HG03521 (cell line): ENCODE measurements around the gene EXOC1.
A peak's percentile ranks its signal among the peaks of the same experiment; 100 is the strongest.
"Not testable (repeated sequence)": the region's sequence is repeated elsewhere in the genome, so short reads cannot be mapped to it uniquely, and the experiment has no call there.

Experiments used
- ATAC-seq: cut with Tn5 transposase; IDR thresholded peaks from one replicate; pipeline ENCODE4 v1.9.1; 2021; ENCODE audit warnings: mild to moderate bottlenecking, moderate library complexity; ENCODE audit not compliant: unreplicated experiment

The EXOC1 gene

GRCh38 chr4:55853484-55854046 is at the start of gene EXOC1:
Gene EXOC1, plus strand, starts transcription at chr4:55853648. Its CDS starts 4,676 bp downstream, at chr4:55858324.
- peak; percentile 99 for ATAC-seq

- ATAC-seq, result no peak
These were observed 45.9 kb upstream of the EXOC1 start for GRCh38 chr4:55807556-55807955.

- ATAC-seq, result no peak
These were observed 45.3 kb upstream of the EXOC1 start for GRCh38 chr4:55808186-55808585.

DNA sequence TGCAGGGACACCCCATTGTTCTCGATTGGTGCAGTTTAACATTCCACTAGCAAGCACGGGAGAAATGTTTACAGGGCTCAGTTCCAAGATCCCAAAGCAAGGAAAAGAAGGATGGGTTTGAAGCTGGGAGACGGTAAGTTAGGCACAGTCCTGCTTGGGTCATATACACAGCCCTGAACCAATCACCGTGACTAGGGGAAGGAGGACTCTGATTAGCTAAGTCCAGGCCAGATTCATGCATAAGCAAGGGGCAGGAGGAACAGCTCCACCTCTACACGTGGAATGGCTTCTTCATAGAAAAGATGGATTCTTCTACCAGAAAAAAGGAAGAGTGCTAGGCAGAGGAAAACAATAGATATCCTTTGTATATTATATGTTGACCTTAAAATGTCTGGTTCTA is 44.8 kb upstream of the EXOC1 start:
- no peak for ATAC-seq

- no peak for ATAC-seq
These were observed 35.8 kb upstream of the EXOC1 start for GRCh38 chr4:55817691-55818090.

GRCh38 chr4:55819634-55820033 is 33.8 kb upstream of the EXOC1 start, which contains the start of gene EXOC1L:
Gene EXOC1L, plus strand, starts transcription at chr4:55819790. Its CDS starts 237 bp downstream, at chr4:55820027.
- no peak for ATAC-seq

GRCh38 chr4:55820279-55820678 is 33.2 kb upstream of the EXOC1 start:
- no peak for ATAC-seq

- no peak for ATAC-seq
These were observed 31.1 kb upstream of the EXOC1 start for GRCh38 chr4:55822329-55822728.

DNA sequence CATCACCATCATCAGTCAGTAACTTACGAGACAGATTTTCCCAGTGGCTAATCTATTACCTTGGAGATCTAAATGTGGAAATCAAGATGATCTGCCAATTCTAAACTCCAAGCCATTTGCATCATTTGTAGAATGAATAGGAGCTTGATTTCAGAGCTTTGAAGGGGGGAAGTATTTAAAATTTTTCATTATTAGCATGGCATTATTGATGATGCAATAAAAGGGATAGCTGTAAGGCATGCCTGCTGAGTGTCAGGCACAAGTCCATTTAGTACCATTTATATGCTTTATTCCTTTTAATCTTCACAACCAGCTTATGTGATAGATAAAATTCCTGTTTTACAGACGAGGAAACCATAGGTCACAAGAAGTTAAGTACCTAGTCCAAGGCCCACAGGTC is 28.6 kb upstream of the EXOC1 start:
- ATAC-seq, result no peak

DNA sequence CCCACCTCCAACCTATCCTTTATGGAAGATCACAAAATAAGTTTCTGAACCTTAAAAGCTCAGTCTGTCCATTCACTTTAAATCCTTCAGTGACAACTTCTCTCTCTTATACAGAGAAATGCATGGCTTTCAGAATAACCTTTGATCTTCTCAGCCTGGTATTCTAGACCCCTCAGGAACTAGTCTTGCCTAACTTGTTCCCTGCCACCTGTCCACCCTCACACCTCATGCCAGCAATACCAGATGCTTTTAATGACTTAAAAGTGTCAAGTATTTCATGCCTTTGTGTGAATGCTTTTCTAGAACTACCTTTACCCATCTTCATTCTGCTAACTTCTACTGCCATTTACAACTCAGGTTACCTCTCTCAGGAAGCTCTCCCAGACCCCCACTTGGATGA is 26.5 kb upstream of the EXOC1 start:
- ATAC-seq, result no peak

DNA sequence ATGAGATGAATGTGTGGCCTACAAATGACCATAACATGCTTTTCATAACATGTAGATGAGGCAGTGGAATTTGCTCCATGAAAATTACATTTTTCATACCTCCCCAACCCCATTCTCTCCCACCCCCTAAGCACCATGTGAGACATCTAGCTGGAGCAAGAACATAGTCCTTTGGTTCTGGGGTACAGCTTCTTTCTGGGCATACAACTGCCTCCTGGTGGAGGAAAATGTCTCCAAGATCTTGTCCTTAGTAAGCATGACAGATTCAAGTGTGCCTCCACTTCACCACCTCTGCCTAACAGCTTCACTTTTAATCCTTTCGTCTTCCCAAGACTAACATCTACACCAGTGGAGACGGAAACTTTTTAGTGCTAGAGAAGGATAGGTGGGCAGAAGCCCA is 25.9 kb upstream of the EXOC1 start:
- no peak for ATAC-seq

- no peak for ATAC-seq
These were observed 23.4 kb upstream of the EXOC1 start for GRCh38 chr4:55830048-55830447.

DNA sequence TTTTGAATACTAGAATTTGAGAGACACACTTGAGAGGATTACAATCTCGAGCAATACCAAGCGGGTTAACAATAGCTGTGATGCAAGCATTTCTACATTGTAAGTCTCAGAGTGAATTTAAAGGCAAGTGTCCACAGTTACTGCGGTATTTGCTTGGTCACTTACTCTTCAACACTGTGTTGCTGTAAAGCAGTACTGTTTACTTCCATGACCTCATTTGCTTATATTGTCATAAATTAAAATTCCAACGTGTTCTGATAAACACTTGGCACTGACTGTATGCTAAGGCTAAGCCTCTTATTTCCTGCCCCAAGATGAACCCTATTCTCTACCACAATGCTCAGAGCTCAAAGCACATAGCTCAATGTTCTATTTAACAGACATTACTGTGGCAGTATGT is 22.7 kb upstream of the EXOC1 start:
- no peak for ATAC-seq

GRCh38 chr4:55834086-55834795 is 19.2 kb upstream of the EXOC1 start:
- ATAC-seq, result no peak

- ATAC-seq, result no peak
These were observed 15.5 kb upstream of the EXOC1 start for GRCh38 chr4:55837903-55838302.

- ATAC-seq, result no peak
These were observed 15.1 kb upstream of the EXOC1 start for GRCh38 chr4:55838356-55838755.

GRCh38 chr4:55838952-55839351 is 14.5 kb upstream of the EXOC1 start:
- no peak for ATAC-seq

DNA sequence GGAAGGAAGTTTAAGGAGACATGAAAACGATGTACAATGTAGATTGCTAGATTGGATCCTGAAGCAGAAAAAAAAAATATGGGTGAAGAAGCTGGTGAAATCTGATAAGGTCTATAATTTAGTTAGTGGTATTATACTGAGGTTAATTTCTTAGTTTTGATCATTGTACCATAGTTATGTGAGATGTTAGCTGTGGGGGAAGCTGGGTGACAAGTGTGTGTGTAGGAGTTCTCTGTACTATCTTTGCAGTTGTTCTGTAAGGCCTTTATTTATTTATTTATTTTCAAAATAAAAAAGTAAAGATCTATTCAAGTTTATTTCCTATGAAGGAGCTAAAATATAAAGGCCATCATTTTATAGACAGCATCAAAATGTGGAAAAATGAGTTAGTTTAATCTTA is 12.5 kb upstream of the EXOC1 start:
- no peak for ATAC-seq

GRCh38 chr4:55841373-55842239 is 11.8 kb upstream of the EXOC1 start:
- ATAC-seq, result not testable (repeated sequence)

DNA sequence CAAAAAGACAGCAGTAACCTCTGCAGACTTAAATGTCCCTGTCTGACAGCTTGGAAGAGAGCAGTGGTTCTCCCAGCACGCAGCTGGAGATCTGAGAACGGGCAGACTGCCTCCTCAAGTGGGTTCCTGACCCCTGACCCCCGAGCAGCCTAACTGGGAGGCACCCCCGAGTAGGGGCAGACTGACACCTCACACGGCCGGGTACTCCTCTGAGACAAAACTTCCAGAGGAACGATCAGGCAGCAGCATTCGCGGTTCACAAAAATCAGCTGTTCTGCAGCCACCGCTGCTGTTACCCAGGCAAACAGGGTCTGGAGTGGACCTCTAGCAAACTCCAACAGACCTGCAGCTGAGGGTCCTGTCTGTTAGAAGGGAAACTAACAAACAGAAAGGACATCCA is 11.1 kb upstream of the EXOC1 start:
- not testable (repeated sequence) for ATAC-seq

- ATAC-seq, result no peak
These were observed 3.7 kb upstream of the EXOC1 start for GRCh38 chr4:55849724-55850123.

DNA sequence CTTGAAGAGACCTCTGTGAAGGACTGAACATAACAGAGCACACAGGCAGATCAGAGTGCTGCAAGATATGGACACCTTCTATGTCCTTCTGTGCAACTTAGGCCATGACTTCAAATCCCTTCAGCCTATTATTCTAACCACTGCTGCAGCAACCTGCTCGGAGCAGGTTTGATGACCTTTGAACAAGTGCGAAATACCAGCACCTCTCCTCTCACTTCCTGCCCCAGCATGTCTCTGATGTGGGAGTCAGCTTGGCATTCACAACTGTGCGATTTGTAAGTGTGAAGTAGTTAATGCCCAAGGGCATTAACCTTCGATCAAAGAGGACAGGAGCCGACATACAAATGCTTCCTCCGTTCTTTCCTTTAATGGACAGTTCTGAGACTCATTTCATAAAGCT is 1.6 kb upstream of the EXOC1 start:
- ATAC-seq, result no peak
